ENCODE results near the gene NTM.

- TF ChIP-seq POLR2A (IDR thresholded peaks at IDR 0.05) (no peak), CTCF (IDR thresholded peaks at IDR 0.05) (no peak), POLR2AphosphoS5 (IDR thresholded peaks at IDR 0.05) (no peak), EP300 (IDR thresholded peaks at IDR 0.05) (no peak)
Observed at GRCh38 chr11:131684111-131685060, 314.0 kb downstream of the NTM start.
